Ishikawa (cell line): Measurements from ENCODE around the gene PARVB.

Experiments used
- CEBPB ChIP-seq: IDR thresholded peaks from 2 replicates; pipeline ENCODE4 v1.6.1; 2012
- CREB1 ChIP-seq: IDR thresholded peaks from 2 replicates; pipeline ENCODE4 v1.6.1; 2012; ENCODE audit warnings: low read depth
- EGR1 ChIP-seq: IDR thresholded peaks from 2 replicates; pipeline ENCODE4 v1.6.1; 2012
- EP300 ChIP-seq: IDR thresholded peaks from 2 replicates; pipeline ENCODE4 v1.6.1; 2012; ENCODE audit warnings: borderline replicate concordance
- FOXM1 ChIP-seq: IDR thresholded peaks from 2 replicates; pipeline ENCODE4 v1.6.1; 2012; ENCODE audit warnings: low read depth, borderline replicate concordance
- NFIC ChIP-seq: IDR thresholded peaks from 2 replicates; pipeline ENCODE4 v1.6.1; 2012
- RAD21 ChIP-seq: IDR thresholded peaks from 2 replicates; pipeline ENCODE4 v1.6.1; 2012; ENCODE audit warnings: low read depth
- REST ChIP-seq: IDR thresholded peaks from 2 replicates; pipeline ENCODE4 v1.6.1; 2012; ENCODE audit warnings: low read depth, mild to moderate bottlenecking
- TAF1 ChIP-seq: IDR thresholded peaks from 2 replicates; pipeline ENCODE4 v1.6.1; 2012; ENCODE audit warnings: low read depth, mild to moderate bottlenecking
- TCF12 ChIP-seq: IDR thresholded peaks from 2 replicates; pipeline ENCODE4 v1.6.1; 2012; ENCODE audit warnings: low read depth
- TEAD4 ChIP-seq: IDR thresholded peaks from 2 replicates; pipeline ENCODE4 v1.6.1; 2012
- USF1 ChIP-seq: IDR thresholded peaks from 2 replicates; pipeline ENCODE4 v1.6.1; 2012
- YY1 ChIP-seq: IDR thresholded peaks from 2 replicates; pipeline ENCODE4 v1.6.1; 2012; ENCODE audit warnings: low read depth
- ZBTB7A ChIP-seq: IDR thresholded peaks from 2 replicates; pipeline ENCODE4 v1.6.1; 2012; ENCODE audit warnings: low read depth
- TF ChIP-seq, protein P1 (sequence below): IDR thresholded peaks from 2 replicates; pipeline ENCODE4 v1.6.1; 2012

Gene PARVB

GRCh38 chr22:44207981-44208317 lies 183.8 kb downstream of the PARVB start:
- no peak for TF ChIP-seq CREB1
- TF ChIP-seq FOXM1: no peak
- TF ChIP-seq EGR1: no peak
- TF ChIP-seq, protein P1, sequence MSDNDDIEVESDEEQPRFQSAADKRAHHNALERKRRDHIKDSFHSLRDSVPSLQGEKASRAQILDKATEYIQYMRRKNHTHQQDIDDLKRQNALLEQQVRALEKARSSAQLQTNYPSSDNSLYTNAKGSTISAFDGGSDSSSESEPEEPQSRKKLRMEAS: no peak
- no peak for TF ChIP-seq NFIC
- no peak for TF ChIP-seq ZBTB7A
- TF ChIP-seq EP300: no peak
- TF ChIP-seq YY1: no peak
- TF ChIP-seq REST: no peak
- TF ChIP-seq CEBPB: no peak
- no peak for TF ChIP-seq USF1

- TF ChIP-seq, protein P1: no peak
- TF ChIP-seq CEBPB: no peak
- TF ChIP-seq CREB1: no peak
- no peak for TF ChIP-seq FOXM1
- no peak for TF ChIP-seq EGR1
- no peak for TF ChIP-seq TEAD4
- TF ChIP-seq YY1: no peak
- no peak for TF ChIP-seq USF1
Measured at GRCh38 chr22:44209343-44209742, 185.2 kb downstream of the PARVB start.

- no peak for TF ChIP-seq USF1
- no peak for TF ChIP-seq YY1
- no peak for TF ChIP-seq TAF1
- no peak for TF ChIP-seq RAD21
- TF ChIP-seq CREB1: no peak
Measured at GRCh38 chr22:44210722-44211121, 186.6 kb downstream of the PARVB start.

GRCh38 chr22:44211256-44211945 lies 187.3 kb downstream of the PARVB start:
- TF ChIP-seq USF1 (no peak), REST (no peak), RAD21 (no peak), CEBPB (no peak), NFIC (no peak), TAF1 (no peak), EP300 (no peak), ZBTB7A (no peak), TCF12 (no peak)
- TF ChIP-seq, protein P1: no peak

- TF ChIP-seq EP300: no peak
- TF ChIP-seq, protein P1: no peak
- TF ChIP-seq YY1: no peak
- TF ChIP-seq CEBPB: no peak
Measured at GRCh38 chr22:44211946-44212930, 188.1 kb downstream of the PARVB start.
